Large intestine (tissue), 12 donors: ENCODE measurements around the gene VPS37B. TPM values are rescaled to one million over a fixed set of nuclear protein-coding genes. Genes with fewer than 3 reads are reported as not detected.
"Not testable (repeated sequence)": the region's sequence is repeated elsewhere in the genome, so short reads cannot be mapped to it uniquely, and the experiment has no call there.

Experiments
- DNase-seq, 2 donors: peaks; one replicate each; pipeline versions ENCODE4 v3.0.0 to v3.0.0-alpha.2; 2013
- H3K27ac ChIP-seq: one replicate; pipeline ENCODE4 v1.5.1; 2013; ENCODE audit warnings: low read length
- H3K27me3 ChIP-seq: 2 replicates; pipeline ENCODE4 v1.6.1; 2013; ENCODE audit warnings: low read length; ENCODE audit not compliant: control insufficient read depth, insufficient read depth
- H3K36me3 ChIP-seq: 2 replicates; pipeline ENCODE4 v1.6.1; 2013; ENCODE audit warnings: low read length; ENCODE audit not compliant: control insufficient read depth, insufficient read depth
- H3K4me1 ChIP-seq: one replicate; pipeline ENCODE4 v1.6.1; 2013; ENCODE audit warnings: low read length; ENCODE audit not compliant: control insufficient read depth, insufficient read depth
- H3K4me3 ChIP-seq: one replicate; pipeline ENCODE4 v1.5.1; 2013; ENCODE audit warnings: low read length
- H3K9me3 ChIP-seq: one replicate; pipeline ENCODE4 v1.6.1; 2013; ENCODE audit warnings: mild to moderate bottlenecking, low read depth, low read length, moderate library complexity; ENCODE audit not compliant: control insufficient read depth
- WGBS: methylation state at CpG from one replicate; pipeline ENCODE4 v1.1.5; 2013; ENCODE audit warnings: low lambda C conversion rate; ENCODE audit not compliant: insufficient coverage; 5-methylcytosine and 5-hydroxymethylcytosine counted together
- long read RNA-seq, 11 donors: transcript quantifications; one replicate each; lab custom pipeline, GENCODE V29; 2026
- polyA plus RNA-seq: library from polyadenylated mRNA; unstranded; fragments of 120-200 nt; gene quantifications from one replicate; pipeline ENCODE4 v1.2.1, GENCODE V29; 2013

Gene VPS37B, protein sequence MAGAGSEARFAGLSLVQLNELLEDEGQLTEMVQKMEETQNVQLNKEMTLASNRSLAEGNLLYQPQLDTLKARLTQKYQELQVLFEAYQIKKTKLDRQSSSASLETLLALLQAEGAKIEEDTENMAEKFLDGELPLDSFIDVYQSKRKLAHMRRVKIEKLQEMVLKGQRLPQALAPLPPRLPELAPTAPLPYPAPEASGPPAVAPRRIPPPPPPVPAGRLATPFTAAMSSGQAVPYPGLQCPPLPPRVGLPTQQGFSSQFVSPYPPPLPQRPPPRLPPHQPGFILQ
- polyA plus RNA-seq = 26.5 TPM
- long read RNA-seq, donor 1, transcript VPS37B-201 (4 exons, 3,028 nt) = major isoform, 6 of 6 reads
- long read RNA-seq, donor 1, partial matches to known transcripts = 0 of 6 reads
- long read RNA-seq, donor 1, other reads (novel, unspliced or antisense) = 0 of 6 reads
- long read RNA-seq, donor 2, transcript VPS37B-201 (4 exons, 3,028 nt) = major isoform, 26 of 26 reads
- long read RNA-seq, donor 2, partial matches to known transcripts = 0 of 26 reads
- long read RNA-seq, donor 2, other reads (novel, unspliced or antisense) = 0 of 26 reads
- long read RNA-seq, donor 3 = 0 reads
- long read RNA-seq, donor 4 = 0 reads
- long read RNA-seq, donor 5, transcript VPS37B-201 (4 exons, 3,028 nt) = major isoform, 8 of 8 reads
- long read RNA-seq, donor 5, partial matches to known transcripts = 0 of 8 reads
- long read RNA-seq, donor 5, other reads (novel, unspliced or antisense) = 0 of 8 reads
- long read RNA-seq, donor 6, transcript VPS37B-201 (4 exons, 3,028 nt) = major isoform, 8 of 13 reads
- long read RNA-seq, donor 6, partial matches to known transcripts = 5 of 13 reads
- long read RNA-seq, donor 6, other reads (novel, unspliced or antisense) = 0 of 13 reads
- long read RNA-seq, donor 7, partial matches to known transcripts = 0 of 4 reads
- long read RNA-seq, donor 7, other reads (novel, unspliced or antisense) = 0 of 4 reads
- long read RNA-seq, donor 8, transcript VPS37B-201 (4 exons, 3,028 nt) = major isoform, 10 of 11 reads
- long read RNA-seq, donor 8, partial matches to known transcripts = 0 of 11 reads
- long read RNA-seq, donor 8, other reads (novel, unspliced or antisense) = 0 of 11 reads
- long read RNA-seq, donor 9, transcript VPS37B-201 (4 exons, 3,028 nt) = major isoform, 13 of 13 reads
- long read RNA-seq, donor 9, partial matches to known transcripts = 0 of 13 reads
- long read RNA-seq, donor 9, other reads (novel, unspliced or antisense) = 0 of 13 reads
- long read RNA-seq, donor 10, transcript VPS37B-201 (4 exons, 3,028 nt) = major isoform, 15 of 15 reads
- long read RNA-seq, donor 10, partial matches to known transcripts = 0 of 15 reads
- long read RNA-seq, donor 10, other reads (novel, unspliced or antisense) = 0 of 15 reads
- long read RNA-seq, donor 11, transcript VPS37B-201 (4 exons, 3,028 nt) = major isoform, 12 of 12 reads
- long read RNA-seq, donor 11, partial matches to known transcripts = 0 of 12 reads
- long read RNA-seq, donor 11, other reads (novel, unspliced or antisense) = 0 of 12 reads

DNA sequence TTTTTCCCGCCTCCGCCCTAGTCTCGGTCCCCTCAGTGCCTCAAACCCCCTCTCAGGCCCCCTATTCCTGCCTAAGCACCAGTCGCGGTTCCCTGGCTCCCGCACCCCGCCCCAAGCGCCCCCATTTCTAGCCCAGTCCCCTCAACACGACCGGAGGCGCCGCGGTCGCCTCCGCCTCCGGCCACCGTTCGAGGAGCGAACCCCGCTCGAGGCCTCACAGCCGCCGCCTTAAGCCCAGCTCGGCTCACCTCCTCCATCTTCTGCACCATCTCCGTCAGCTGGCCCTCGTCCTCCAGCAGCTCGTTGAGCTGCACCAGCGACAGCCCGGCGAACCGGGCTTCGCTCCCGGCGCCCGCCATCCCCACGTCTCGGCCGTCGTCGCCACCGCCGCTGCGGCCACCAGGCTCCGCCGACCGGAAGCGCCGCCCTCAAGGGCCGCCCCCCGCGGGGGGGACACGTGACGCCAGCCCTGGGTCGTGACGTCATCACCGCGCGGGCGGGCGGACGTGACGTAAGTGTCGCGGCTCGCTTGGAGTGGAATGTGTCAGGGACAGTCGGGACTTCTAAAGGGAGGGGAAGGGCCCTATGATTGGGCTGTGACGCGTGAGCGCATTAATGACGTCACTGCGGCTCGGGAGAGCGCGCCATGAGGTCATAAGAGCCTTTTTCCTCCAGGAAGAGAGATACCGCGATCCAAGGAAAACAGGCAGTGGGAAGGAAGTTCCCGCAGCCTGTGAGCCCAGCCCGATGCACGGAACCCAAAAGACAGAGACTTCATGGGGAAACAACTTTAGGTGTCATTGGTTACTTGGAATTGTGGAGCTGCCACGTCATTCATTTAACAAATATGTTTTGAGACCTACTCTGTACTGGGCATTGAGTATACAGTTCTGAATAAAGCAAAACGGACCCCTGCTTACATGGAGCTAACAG, at the start of gene VPS37B:
TSS of gene VPS37B (minus strand) at position 421 of the 933 bp plus-strand sequence. CDS start at position 359, 62 bp downstream.
- Histone ChIP-seq H3K27ac (peak within 1 kb of the TSS; percentile 91), H3K4me1 (peaks cover 38% of the 10 kb centered on the region), H3K36me3 (no peaks in the 10 kb centered on the region), H3K27me3 (no peaks in the 10 kb centered on the region), H3K4me3 (peak within 1 kb of the TSS; percentile 95), H3K9me3 (no peaks in the 10 kb centered on the region)
- 50% methylated on average over 1 of the region's 81 CpGs for WGBS
- peak; percentile 85 to 86 for DNase-seq

DNA sequence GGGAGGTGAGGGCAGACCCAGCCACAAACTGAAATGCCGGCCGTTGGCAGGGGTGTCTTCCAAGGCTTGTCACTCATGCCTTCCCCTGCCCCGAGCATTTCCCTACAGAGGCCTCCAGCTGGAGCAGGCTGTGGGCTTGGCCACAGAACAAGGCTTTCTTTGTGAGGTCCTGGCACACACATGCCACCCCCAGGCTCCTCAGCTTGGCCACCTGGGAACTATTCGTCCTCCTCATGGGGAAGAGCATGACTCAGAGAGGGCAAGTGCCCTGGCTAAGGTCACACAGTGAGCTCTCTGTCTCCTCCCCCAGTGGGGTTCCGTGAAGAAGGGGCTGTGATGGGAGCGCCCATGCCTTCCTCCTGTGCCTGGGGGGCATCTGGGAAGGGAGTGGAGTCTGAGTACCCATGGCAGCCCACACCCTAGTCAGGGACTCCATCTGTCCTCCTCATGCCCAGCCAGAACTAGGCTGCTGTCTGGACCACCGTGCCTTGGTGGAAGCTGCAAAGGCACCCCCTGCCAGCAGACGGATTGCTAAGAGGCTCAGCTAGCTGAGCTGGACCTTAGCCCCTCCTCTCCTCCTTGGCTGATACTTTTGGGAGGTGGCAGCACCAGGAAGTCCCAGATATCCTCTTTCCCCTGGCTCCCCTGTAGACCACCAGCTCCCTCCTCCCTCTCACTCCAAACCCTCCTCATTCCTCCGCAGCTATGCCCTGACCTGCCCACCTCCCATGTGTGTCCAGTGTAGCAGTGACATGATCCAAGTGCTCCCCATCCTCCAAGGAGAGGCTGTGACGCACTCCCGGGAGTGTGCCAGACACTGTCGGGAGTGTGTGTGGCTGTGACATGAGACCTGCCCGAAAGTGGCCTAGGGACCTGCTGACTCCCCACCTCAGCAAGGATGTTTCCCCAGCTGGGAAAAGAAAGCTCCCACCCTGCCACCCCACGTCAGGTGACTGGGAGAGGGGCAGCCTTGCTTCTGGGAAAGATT, 49.0 kb upstream of the VPS37B start:
- Histone ChIP-seq H3K27ac (no peak overlapping the region), H3K36me3 (no peaks in the 10 kb centered on the region), H3K27me3 (no peaks in the 10 kb centered on the region), H3K9me3 (no peaks in the 10 kb centered on the region), H3K4me3 (no peak overlapping the region), H3K4me1 (peaks cover 12% of the 10 kb centered on the region)
- no peak for DNase-seq
- no CpG with 5 or more reads among the region's 14 CpGs for WGBS

DNA sequence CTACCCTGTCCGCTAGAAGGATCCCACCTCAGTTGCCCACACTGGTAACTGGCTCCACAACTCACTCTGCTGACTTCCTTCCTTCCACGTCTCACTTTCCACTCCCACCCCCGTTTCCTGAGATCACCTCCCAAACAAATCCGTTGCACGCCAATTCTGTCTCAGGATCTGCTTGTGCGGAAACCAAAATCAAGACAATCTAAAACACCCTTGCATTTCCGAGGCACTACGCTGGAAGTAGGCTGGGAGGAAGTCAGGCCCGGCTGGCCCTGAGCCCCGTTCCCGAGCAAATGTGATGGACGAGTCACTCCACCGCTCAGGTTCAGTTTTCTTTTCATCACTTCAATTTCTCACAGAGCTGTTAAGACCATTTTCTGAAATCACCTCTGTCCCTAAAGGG, 47.3 kb upstream of the VPS37B start:
- no peak for DNase-seq
- H3K27ac ChIP-seq = no peak overlapping the region
- H3K4me3 ChIP-seq = no peak overlapping the region
- no peaks in the 10 kb centered on the region for H3K36me3 ChIP-seq
- H3K4me1 ChIP-seq = peaks cover 15% of the 10 kb centered on the region
- H3K9me3 ChIP-seq = no peaks in the 10 kb centered on the region
- no peaks in the 10 kb centered on the region for H3K27me3 ChIP-seq
- WGBS = no CpG with 5 or more reads among the region's 13 CpGs

DNA sequence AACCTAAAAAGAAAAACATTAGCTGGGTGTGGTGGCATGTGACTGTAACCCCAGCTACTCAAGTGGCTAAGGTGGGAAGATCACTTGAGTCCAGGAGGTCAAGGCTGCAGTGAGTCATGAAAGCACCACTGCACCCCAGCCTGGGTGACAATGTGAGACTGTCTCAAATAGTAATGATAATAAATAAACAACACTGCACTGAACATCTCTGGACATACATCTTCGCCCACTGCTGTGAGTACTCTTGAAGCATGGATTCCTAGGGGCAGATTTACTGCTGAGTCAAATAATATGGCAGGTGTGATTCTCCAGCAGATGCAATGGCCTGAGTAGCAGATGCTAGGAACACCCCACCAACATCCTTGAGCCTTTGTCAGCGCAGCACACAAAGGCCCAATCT, 46.7 kb upstream of the VPS37B start:
- Histone ChIP-seq H3K4me3 (no peak overlapping the region), H3K9me3 (no peaks in the 10 kb centered on the region), H3K4me1 (peaks cover 15% of the 10 kb centered on the region), H3K36me3 (no peaks in the 10 kb centered on the region), H3K27ac (peak overlapping the region; percentile 44), H3K27me3 (no peaks in the 10 kb centered on the region)
- WGBS = no CpG with 5 or more reads among the region's 2 CpGs
- peak in 1 of 2 donors; percentile 64 for DNase-seq

DNA sequence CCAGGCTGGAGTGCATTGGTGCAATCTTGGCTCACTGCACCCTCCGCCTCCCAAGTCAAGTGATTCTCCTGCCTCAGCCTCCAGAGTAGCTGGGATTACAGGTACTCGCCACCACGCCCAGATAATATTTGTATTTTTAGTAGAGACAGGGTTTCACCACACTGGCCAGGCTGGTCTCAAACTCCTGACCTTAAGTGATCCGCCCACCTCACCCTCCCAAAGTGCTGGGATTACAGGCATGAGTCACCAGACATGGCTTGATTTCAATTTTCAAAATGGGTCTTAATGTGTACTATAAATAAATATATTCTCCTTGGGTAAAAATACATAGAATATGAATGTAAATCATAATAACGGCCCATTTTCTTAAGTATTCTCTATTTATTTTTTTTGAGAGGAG, 45.4 kb upstream of the VPS37B start:
- H3K4me1 ChIP-seq, H3K27ac ChIP-seq, H3K9me3 ChIP-seq, H3K4me3 ChIP-seq, H3K36me3 ChIP-seq, H3K27me3 ChIP-seq, DNase-seq: not testable (repeated sequence)
- WGBS = no CpG with 5 or more reads among the region's 5 CpGs

DNA sequence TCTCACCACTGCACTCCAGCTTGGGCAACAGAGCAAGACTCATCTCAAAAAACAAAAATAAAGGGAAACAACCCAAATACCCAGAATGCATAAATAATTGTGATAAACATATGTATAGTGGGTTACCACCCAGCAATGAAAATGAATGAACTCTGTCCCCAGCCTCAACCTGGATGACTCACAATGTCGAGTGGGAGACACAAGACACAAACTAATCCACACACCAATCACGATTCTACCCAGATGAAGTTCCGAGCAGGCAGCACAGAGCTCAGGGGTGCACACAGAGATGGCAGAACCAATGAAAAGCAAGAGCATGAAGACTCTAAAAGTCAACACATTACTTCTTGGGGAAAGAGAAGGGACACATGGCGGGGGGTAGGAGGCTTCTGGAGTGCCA, 43.2 kb upstream of the VPS37B start:
- WGBS = no CpG with 5 or more reads among the region's 4 CpGs
- H3K4me3 ChIP-seq = no peak overlapping the region
- H3K27me3 ChIP-seq = no peaks in the 10 kb centered on the region
- H3K4me1 ChIP-seq = peaks cover 7% of the 10 kb centered on the region
- no peaks in the 10 kb centered on the region for H3K36me3 ChIP-seq
- no peak overlapping the region for H3K27ac ChIP-seq
- DNase-seq = peak in 1 of 2 donors; percentile 41
- H3K9me3 ChIP-seq = no peaks in the 10 kb centered on the region

DNA sequence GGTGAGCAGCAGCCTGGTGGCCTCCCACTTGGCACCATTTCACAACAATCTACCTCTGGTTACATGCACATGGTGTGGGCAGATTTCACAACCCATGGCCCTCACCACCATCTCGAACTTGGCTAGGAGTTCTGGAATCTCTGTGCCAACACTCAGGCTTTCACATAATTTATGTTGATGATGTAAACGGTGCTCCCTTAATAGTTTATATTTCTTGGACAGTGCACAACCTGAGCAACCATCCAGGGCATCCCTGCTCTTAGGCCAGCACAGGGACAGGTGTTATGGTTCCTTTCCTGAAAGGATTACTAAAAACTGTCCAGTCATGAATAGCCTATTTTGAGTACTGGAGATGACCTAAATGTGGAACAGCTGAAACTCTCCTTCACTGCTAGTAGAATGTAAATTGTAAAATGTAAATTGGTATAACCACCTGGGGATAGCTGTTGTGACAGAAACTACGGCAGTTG, 41.7 kb upstream of the VPS37B start:
- no peaks in the 10 kb centered on the region for H3K27me3 ChIP-seq
- no peak overlapping the region for H3K27ac ChIP-seq
- WGBS = no CpG with 5 or more reads among the region's 3 CpGs

DNA sequence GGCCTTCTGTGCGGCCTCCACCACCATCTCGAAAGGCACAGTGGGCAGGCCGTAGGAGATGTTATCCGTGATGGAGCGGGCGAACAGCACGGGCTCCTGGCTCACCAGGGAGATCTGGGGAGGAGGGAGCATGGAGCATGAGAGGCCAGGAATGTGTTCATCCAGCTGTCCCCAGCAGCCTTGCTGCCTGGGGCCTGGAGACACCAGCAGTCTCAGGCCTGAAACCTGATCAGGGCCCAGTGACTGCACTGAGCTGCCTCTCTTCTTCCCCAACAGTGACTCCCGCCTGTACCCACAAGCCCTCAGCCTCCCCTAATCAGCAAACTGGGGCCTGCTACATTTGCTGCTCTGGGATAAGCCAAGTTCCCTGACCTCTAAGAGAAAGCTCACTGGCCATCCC, 39.4 kb upstream of the VPS37B start:
- no peaks in the 10 kb centered on the region for H3K27me3 ChIP-seq

More for the DNA sequence above, 41.7 kb upstream of the VPS37B start:
- DNase-seq = no peak
- no peaks in the 10 kb centered on the region for H3K9me3 ChIP-seq
- no peaks in the 10 kb centered on the region for H3K36me3 ChIP-seq
- H3K4me3 ChIP-seq = no peak overlapping the region
- peaks cover 5% of the 10 kb centered on the region for H3K4me1 ChIP-seq

More for the DNA sequence above, 39.4 kb upstream of the VPS37B start:
- H3K27ac ChIP-seq = no peak overlapping the region
- H3K4me3 ChIP-seq = no peak overlapping the region
- WGBS = no CpG with 5 or more reads among the region's 8 CpGs
- H3K9me3 ChIP-seq = no peaks in the 10 kb centered on the region
- H3K36me3 ChIP-seq = no peaks in the 10 kb centered on the region
- no peak for DNase-seq
- H3K4me1 ChIP-seq = peaks cover 3% of the 10 kb centered on the region
